Body of pancreas (tissue), 4 donors: ENCODE data around the gene ENPP3.

Source experiments
- CTCF ChIP-seq, 7 experiments: fragments of 450-650 bp in 4 of 7; fragments of 200-600 bp in 3 of 7; sonication (generic) in 3 of 7; IDR thresholded peaks; one replicate each; pipeline ENCODE4 v1.5.1; 2016 to 2019; ENCODE audit warnings: antibody characterized with exemption in 7 of 7
- POLR2A ChIP-seq, 3 donors: fragments of 450-650 bp; IDR thresholded peaks; one replicate each; pipeline ENCODE4 v1.6.1; 2016; ENCODE audit warnings: antibody characterized with exemption in 3 of 3, mild to moderate bottlenecking in 2 of 3

GRCh38 chr6:131773284-131773950, 136.3 kb downstream of the ENPP3 start:
- TF ChIP-seq CTCF (IDR thresholded peaks at IDR 0.05) (no peak), POLR2A (IDR thresholded peaks at IDR 0.05) (no peak)
